EL (cell line): Measurements from ENCODE around the gene TBC1D22A.

Source experiments
- DNase-seq: peaks from one replicate; pipeline ENCODE4 v3.0.0-alpha.2; 2016

The TBC1D22A gene

GRCh38 chr22:46964773-46965550, 202.5 kb downstream of the TBC1D22A start:
- DNase-seq, result no peak

GRCh38 chr22:46965555-46966494, 203.4 kb downstream of the TBC1D22A start:
- peak; percentile 12 for DNase-seq

DNA sequence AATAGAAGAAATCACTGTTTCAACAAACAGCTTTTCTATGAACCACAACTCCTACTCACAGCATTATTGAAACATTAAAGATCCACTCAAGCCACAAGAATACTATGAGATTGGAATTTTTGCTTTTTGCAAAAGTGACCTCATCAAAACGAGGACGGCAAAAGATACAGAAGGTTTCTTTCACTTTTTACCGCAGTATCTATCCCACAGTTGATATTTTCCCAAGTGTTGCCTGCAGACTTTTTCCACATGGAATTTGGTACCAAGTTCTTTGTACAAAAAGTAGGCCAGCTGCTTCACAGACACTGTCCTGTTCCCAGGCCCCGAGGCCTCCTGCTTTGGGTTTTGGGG, 204.0 kb downstream of the TBC1D22A start:
- no peak for DNase-seq

- no peak for DNase-seq
These were observed 204.4 kb downstream of the TBC1D22A start for GRCh38 chr22:46966846-46967245.

GRCh38 chr22:46967445-46968358, 205.3 kb downstream of the TBC1D22A start:
- DNase-seq, result no peak

GRCh38 chr22:46968359-46968740, 205.9 kb downstream of the TBC1D22A start:
- DNase-seq, result no peak

DNA sequence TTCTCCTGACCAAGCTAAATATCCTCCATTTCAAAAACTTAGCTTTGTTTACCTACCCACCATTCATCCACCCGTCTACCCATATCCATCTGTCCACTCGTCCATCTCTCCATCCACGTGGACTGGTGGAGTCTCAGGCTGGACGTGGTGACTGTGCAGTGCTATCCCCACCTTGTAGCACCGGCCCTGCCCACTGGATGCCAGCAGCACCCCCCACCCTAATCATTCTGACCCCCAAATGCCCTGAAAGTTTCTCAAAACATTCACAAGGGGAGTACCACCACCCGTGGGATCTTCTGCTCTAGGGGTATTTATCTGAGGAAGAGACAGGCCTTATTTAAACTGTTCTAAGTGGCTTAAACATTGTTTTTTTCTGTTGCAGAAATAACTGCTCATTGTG, 206.4 kb downstream of the TBC1D22A start:
- DNase-seq, result no peak

- no peak for DNase-seq
These were observed 207.0 kb downstream of the TBC1D22A start for GRCh38 chr22:46969491-46969890.

GRCh38 chr22:46969961-46970360, 207.5 kb downstream of the TBC1D22A start:
- DNase-seq, result no peak

- no peak for DNase-seq
These were observed 208.1 kb downstream of the TBC1D22A start for GRCh38 chr22:46970411-46971098.

GRCh38 chr22:46971099-46971763, 208.8 kb downstream of the TBC1D22A start:
- no peak for DNase-seq

DNA sequence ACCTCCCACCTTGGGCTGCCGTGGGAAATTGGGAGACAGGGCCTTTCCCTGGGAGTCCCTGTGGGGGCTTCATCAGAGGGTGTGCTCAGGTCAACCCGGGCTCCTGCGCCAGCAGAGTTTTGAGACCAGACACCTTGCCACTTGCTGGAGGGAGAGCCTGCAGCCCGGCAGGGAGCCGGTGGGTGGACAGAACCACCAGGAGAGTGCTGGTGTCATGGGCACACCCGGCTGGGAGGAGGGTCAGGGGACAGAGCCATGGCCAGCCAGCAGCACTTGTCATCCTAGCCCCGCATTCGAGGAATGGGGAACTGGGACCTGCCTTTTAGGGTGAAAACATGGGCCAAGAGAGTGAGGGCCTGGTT, 209.3 kb downstream of the TBC1D22A start:
- DNase-seq, result no peak

DNA sequence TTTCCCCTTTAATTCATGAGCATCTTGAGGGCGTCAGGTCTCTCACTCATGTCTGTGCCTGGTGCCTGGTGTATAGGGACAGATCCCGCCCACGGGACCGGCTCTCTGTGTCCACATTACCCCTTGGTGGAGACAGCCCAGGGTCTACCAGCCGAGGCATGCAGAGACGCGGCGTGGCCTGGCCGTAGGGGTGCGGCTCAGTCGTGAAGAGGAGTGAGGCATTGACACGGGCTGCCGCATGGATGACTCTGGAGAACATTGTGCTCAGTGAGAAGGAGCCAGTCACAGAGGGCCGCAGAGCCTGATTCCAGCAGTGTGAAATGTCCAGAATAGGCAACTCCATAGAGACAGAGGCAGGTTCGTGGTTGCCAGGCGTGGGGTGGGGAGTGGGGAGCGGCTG, 209.8 kb downstream of the TBC1D22A start:
- DNase-seq, result no peak

- no peak for DNase-seq
These were observed 210.7 kb downstream of the TBC1D22A start for GRCh38 chr22:46972901-46973831.

GRCh38 chr22:46974077-46974476, 211.6 kb downstream of the TBC1D22A start:
- DNase-seq, result no peak

DNA sequence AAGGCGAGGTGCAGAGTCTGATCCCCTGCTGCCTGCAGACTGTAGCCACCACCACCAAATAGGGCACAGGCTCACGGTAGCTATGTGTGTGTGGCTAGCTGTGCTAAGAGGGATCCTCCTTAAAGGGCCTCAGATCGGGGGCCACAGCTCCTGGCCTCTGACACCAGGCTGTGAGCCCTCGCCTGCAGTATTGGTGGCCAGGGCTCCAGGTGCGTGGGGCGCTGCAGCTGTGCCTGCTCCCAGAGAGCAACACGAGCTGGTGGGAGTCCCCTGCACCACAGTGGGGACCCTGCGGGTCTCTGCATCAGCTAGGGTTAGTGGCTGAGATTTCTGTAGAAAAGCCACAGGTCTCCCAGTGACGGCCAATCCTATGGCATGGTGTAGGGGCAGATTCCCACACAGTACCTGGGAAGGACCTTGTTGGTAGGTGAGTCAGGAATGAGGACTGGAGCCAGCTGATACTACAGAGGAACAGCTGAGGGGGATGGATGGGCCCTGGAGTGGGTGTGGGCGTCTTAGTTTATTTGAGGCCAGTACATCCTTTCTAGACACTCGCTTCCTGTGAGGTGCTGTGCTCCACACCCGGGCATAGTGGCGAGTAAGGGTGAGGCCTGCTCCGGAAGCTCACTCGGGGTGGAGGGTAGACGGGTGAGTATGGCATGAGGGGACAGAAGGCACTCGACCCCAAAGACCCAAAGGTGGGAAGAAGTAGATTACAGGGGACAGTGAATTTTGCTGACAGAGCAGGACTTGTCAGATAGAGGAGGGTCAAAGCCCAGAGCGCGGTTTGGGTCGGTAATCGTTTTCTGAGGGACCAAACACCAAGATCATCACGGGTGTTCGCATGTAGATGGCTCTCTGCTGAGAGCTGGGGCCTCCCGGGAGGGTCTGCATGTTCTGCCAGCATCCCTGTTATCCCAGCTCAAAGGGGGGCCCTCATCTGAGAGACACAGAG, 212.5 kb downstream of the TBC1D22A start:
- no peak for DNase-seq

DNA sequence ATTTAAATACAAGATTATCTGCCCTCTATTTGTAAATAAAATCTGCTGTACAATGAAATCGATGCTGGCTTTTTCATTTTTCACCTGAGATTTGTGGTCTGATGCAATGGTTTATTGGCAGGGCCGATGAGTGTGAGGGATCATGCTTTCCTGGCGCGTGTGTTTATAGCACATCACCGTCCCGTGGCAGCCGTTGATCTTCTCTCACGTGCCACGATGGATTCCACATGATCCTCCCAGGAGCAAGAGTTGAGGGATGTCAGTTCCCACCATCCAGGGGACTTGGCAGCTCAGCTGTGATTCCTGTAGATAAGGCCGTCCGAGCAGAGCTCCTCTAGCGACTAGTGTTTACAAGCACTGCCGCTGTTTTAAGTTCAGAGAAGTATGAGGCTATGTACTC, 213.7 kb downstream of the TBC1D22A start:
- DNase-seq, result no peak

DNA sequence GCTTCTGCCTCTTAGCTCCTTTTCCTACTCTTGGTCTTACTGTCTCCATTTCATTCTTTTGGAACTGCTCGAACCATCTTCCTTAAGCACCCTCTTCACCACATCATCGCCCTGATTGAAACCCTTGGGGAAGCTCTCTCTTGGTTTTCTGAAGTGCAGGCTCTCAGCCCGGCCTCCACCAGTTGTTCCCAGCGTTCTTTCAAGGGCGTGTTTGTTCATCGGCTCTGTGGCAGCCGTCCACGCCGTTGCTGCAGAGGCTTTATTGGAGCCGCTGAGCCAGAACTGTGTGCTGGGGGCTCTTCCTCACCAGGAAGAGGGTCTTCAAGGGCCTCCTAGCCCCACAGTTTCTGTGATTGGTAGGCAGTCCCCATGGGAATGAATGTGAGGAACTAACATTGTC, 214.1 kb downstream of the TBC1D22A start:
- no peak for DNase-seq

DNA sequence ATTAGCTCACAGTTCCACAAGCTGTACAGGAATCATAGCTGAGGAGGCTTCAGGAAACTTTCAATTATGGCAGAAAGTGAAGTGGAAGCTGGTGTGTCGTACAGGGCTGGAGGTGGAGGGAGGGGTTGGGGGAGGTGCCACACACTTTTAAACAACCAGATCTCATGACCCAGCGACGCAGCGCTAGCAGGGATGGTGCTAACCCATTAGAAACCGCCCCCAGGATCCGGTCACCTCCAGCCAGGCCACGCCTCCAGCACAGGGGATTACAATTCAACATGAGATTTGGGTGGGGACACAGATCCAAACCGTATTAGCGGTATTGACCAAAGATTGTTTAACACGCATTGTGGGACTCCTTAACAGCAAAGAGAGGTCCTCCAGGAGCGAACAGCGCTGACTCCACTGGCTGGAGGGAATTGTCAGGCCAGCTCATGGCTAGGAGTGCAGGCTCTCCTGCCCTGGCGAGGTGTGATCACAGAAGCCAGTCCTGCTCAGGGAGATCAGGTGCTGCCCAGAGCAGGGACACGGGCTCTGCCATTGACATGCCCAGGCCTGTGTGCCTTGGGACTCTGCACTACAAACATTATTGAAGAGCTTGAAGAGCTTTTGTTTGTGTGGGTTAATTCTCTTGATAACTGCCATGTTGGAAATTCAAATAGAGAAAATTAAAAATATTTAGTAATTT, 215.3 kb downstream of the TBC1D22A start:
- no peak for DNase-seq
